HEK293T (cell line): ENCODE data around the gene GALNT12.

ENCODE experiments used
- CTCF ChIA-PET: fragments of 350-600 bp; formaldehyde crosslinking; extraction: SDS; loops from one replicate; lab custom pipeline; 2021; ENCODE audit warnings: antibody characterized with exemption, inconsistent platforms; lab: Yijun Ruan, JAX
- POLR2A ChIA-PET: fragments of 350-600 bp; formaldehyde crosslinking; extraction: SDS; loops from one replicate; lab custom pipeline; 2020; ENCODE audit warnings: antibody characterized with exemption, inconsistent platforms; lab: Yijun Ruan, JAX
- DNase-seq: peaks from one replicate; pipeline ENCODE4 v3.0.0; 2012; ENCODE audit warnings: mixed read lengths; ENCODE audit errors: extremely low spot score
- ARNT ChIP-seq: fragments of 450-650 bp; IDR thresholded peaks from 2 replicates; pipeline ENCODE4 v1.6.1; 2017; ENCODE audit warnings: mild to moderate bottlenecking
- BHLHE40 ChIP-seq: fragments of 450-650 bp; IDR thresholded peaks from 2 replicates; pipeline ENCODE4 v1.6.1; 2016; ENCODE audit warnings: mild to moderate bottlenecking, moderate library complexity, borderline replicate concordance
- CTBP1 ChIP-seq: fragments of 450-650 bp; IDR thresholded peaks from 2 replicates; pipeline ENCODE4 v1.6.1; 2016; ENCODE audit warnings: borderline replicate concordance
- ELF4 ChIP-seq: fragments of 450-650 bp; IDR thresholded peaks from 2 replicates; pipeline ENCODE4 v1.6.1; 2017; ENCODE audit warnings: antibody characterized with exemption
- FOXA1 ChIP-seq: fragments of 450-650 bp; IDR thresholded peaks from 2 replicates; pipeline ENCODE4 v1.6.1; 2016; ENCODE audit warnings: mild to moderate bottlenecking
- FOXK2 ChIP-seq: fragments of 450-650 bp; IDR thresholded peaks from 2 replicates; pipeline ENCODE4 v1.6.1; 2016; ENCODE audit warnings: mild to moderate bottlenecking
- FOXM1 ChIP-seq: fragments of 450-650 bp; IDR thresholded peaks from 2 replicates; pipeline ENCODE4 v1.6.1; 2017; ENCODE audit warnings: mild to moderate bottlenecking, borderline replicate concordance
- HDGF ChIP-seq: fragments of 450-650 bp; IDR thresholded peaks from 2 replicates; pipeline ENCODE4 v1.6.1; 2017; ENCODE audit warnings: antibody characterized with exemption, borderline replicate concordance
- L3MBTL2 ChIP-seq: fragments of 450-650 bp; conservative IDR thresholded peaks from 2 replicates; pipeline ENCODE4 v1.6.1; 2016; ENCODE audit warnings: mild to moderate bottlenecking
- LEF1 ChIP-seq: fragments of 450-650 bp; IDR thresholded peaks from 2 replicates; pipeline ENCODE4 v1.6.1; 2017; ENCODE audit warnings: mild to moderate bottlenecking, borderline replicate concordance
- NFRKB ChIP-seq: fragments of 450-650 bp; IDR thresholded peaks from 2 replicates; pipeline ENCODE4 v1.6.1; 2016; ENCODE audit warnings: mild to moderate bottlenecking, moderate library complexity
- PKNOX1 ChIP-seq: fragments of 450-650 bp; IDR thresholded peaks from 2 replicates; pipeline ENCODE4 v1.6.1; 2016
- SP1 ChIP-seq: fragments of 450-650 bp; IDR thresholded peaks from 2 replicates; pipeline ENCODE4 v1.6.1; 2017
- SUZ12 ChIP-seq: fragments of 450-650 bp; IDR thresholded peaks from 2 replicates; pipeline ENCODE4 v1.6.1; 2016; ENCODE audit warnings: mild to moderate bottlenecking
- TARDBP ChIP-seq: fragments of 450-650 bp; IDR thresholded peaks from 2 replicates; pipeline ENCODE4 v1.6.1; 2016
- ZNF384 ChIP-seq: fragments of 450-650 bp; IDR thresholded peaks from 2 replicates; pipeline ENCODE4 v1.6.1; 2016

GALNT12 gene

DNA sequence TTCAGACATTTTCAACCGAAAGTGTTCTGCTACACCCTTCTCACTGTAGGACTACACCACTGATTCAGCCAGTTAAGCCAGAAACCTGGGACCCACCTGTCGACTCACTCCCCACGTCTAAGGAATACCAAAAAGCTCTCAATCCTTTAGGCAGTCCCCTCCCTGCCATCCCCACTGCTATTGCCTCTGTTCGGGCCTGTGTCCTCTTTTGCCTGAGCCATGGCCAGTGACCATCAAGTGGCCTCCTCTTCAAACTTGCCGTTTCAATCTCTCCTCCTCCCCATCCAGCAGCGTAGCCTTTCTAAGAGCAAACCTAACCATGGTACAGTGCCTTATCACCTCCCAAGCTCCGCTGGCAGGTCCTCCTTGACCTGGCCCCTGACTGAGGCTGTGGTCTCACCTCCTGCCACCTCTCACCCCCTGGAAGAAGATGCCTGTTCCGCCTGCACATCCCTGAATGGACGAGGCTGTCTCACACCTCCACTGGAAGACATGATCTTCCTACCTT is 64.1 kb downstream of the GALNT12 start:
- TF ChIP-seq FOXA1 (no peak), SP1 (no peak), L3MBTL2 (no peak), SUZ12 (no peak), CTBP1 (no peak), LEF1 (no peak), HDGF (no peak), ELF4 (no peak), ARNT (no peak), ZNF384 (no peak), PKNOX1 (no peak), FOXK2 (no peak), FOXM1 (no peak), TARDBP (no peak), NFRKB (no peak), BHLHE40 (no peak)
- ChIA-PET POLR2A (no interaction called here), CTCF (no interaction called here)
- DNase-seq, result no peak

- no peak for DNase-seq
- TF ChIP-seq NFRKB (no peak), FOXK2 (no peak), TARDBP (no peak), ARNT (no peak), BHLHE40 (no peak), ZNF384 (no peak), HDGF (no peak), CTBP1 (no peak), ELF4 (no peak), SUZ12 (no peak), SP1 (no peak), FOXA1 (no peak), L3MBTL2 (no peak), LEF1 (no peak), FOXM1 (no peak)
- CTCF ChIA-PET, result interaction anchor here (0.5 kb wide), 1 partner anchor 54 kb away, joined by 3 read pairs; no protein-coding TSS in a partner anchor
Measured at GRCh38 chr9:98873526-98873925, 66.1 kb downstream of the GALNT12 start.

DNA sequence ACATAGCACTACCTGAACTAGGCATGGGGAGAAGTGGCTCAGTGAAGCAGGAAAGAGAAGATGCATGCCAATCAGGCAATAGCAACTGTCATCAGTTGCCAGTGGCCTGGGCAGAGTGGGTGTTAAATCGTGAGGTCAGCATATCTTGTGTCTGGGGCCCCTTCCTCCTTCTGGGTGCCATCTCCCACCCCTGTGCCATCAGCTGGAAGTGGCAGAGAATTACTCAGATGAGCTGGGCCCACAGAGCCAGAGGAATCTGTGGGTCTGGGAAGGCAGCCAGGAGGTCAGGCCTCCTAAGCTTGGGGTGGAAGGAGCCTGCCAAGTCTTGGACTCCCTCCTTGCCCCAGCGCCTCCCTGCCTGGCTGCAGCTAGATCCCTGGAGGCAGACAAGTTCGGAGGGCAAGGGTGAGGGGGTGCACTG is 66.5 kb downstream of the GALNT12 start:
- POLR2A ChIA-PET, result no interaction called here

More at GRCh38 chr9:98873526-98873925, 66.1 kb downstream of the GALNT12 start:
- POLR2A ChIA-PET, result no interaction called here

GRCh38 chr9:98874721-98875255 is 67.3 kb downstream of the GALNT12 start:
- TF ChIP-seq ELF4 (no peak), FOXA1 (no peak), CTBP1 (no peak), SUZ12 (no peak)
- DNase-seq, result no peak
- ChIA-PET CTCF (no interaction called here), POLR2A (no interaction called here)

More for the DNA sequence above, 66.5 kb downstream of the GALNT12 start:
- no peak for DNase-seq
- CTCF ChIA-PET, result no interaction called here
- no peak for TF ChIP-seq HDGF
- no peak for TF ChIP-seq LEF1
- TF ChIP-seq FOXA1, result no peak
- TF ChIP-seq ARNT, result no peak
- TF ChIP-seq PKNOX1, result no peak
- TF ChIP-seq FOXM1, result no peak
- no peak for TF ChIP-seq BHLHE40
- no peak for TF ChIP-seq TARDBP
- no peak for TF ChIP-seq SUZ12
- TF ChIP-seq NFRKB, result no peak
- TF ChIP-seq CTBP1, result no peak

- DNase-seq, result no peak
- TF ChIP-seq ARNT (no peak), SUZ12 (no peak), ZNF384 (no peak)
- ChIA-PET POLR2A (no interaction called here), CTCF (no interaction called here)
Measured at GRCh38 chr9:98875536-98875935, 68.1 kb downstream of the GALNT12 start.

- TF ChIP-seq ARNT (no peak), SUZ12 (no peak), ZNF384 (no peak), ELF4 (no peak), TARDBP (no peak), BHLHE40 (no peak), FOXK2 (no peak), L3MBTL2 (no peak), FOXM1 (no peak), PKNOX1 (no peak), NFRKB (no peak), LEF1 (no peak)
- POLR2A ChIA-PET, result no interaction called here
- CTCF ChIA-PET, result interaction anchor here (0.6 kb wide), 1 partner anchor 1796 kb away, joined by 3 read pairs; no protein-coding TSS in a partner anchor
Measured at GRCh38 chr9:98877311-98877710, 69.8 kb downstream of the GALNT12 start.

More at GRCh38 chr9:98877311-98877710, 69.8 kb downstream of the GALNT12 start:
- DNase-seq, result no peak
